Liver (tissue), 9 donors: ENCODE measurements around the gene TEC. TPM values are rescaled to one million over a fixed set of nuclear protein-coding genes. Genes with fewer than 3 reads are reported as not detected.

Source experiments
- DNase-seq: peaks from one replicate; pipeline ENCODE4 v3.0.0-alpha.2; 2017; ENCODE audit warnings: low spot score
- H3K27ac ChIP-seq, 2 donors: one replicate each; pipeline ENCODE4 v1.7.0; 2013; ENCODE audit warnings: inconsistent platforms in 2 of 2, low read length in 2 of 2, control low read depth in 1 of 2, low read depth in 1 of 2, mild to moderate bottlenecking in 1 of 2
- H3K27me3 ChIP-seq, 4 donors: one replicate each; pipeline versions ENCODE4 v1.6.1 to v1.7.0; 2013; ENCODE audit warnings: low read length in 3 of 4, inconsistent platforms in 1 of 4, mild to moderate bottlenecking in 1 of 4, moderate library complexity in 1 of 4; ENCODE audit not compliant: control insufficient read depth in 4 of 4, insufficient read depth in 4 of 4
- H3K36me3 ChIP-seq, 4 donors: one replicate each; pipeline versions ENCODE4 v1.6.1 to v1.7.0; 2013; ENCODE audit warnings: low read length in 3 of 4, mild to moderate bottlenecking in 3 of 4, low read depth in 1 of 4, moderate library complexity in 1 of 4; ENCODE audit not compliant: control insufficient read depth in 4 of 4, insufficient read depth in 3 of 4
- H3K4me1 ChIP-seq, 4 donors: one replicate each; pipeline versions ENCODE4 v1.6.1 to v1.7.0; 2013; ENCODE audit warnings: low read length in 3 of 4, mild to moderate bottlenecking in 3 of 4, moderate library complexity in 1 of 4; ENCODE audit not compliant: control insufficient read depth in 4 of 4, insufficient read depth in 4 of 4
- H3K4me3 ChIP-seq, 3 donors: one replicate each; pipeline versions ENCODE4 v1.6.1 to v1.7.0; 2013; ENCODE audit warnings: low read length in 3 of 3, control low read depth in 1 of 3, low read depth in 1 of 3, mild to moderate bottlenecking in 1 of 3
- H3K9ac ChIP-seq, 2 donors: one replicate each; pipeline ENCODE4 v1.7.0; 2013; ENCODE audit warnings: low read length in 2 of 2, mild to moderate bottlenecking in 2 of 2, moderate library complexity in 2 of 2, control low read depth in 1 of 2, low read depth in 1 of 2
- H3K9me3 ChIP-seq, 4 donors: one replicate each; pipeline versions ENCODE4 v1.6.1 to v1.7.0; 2013; ENCODE audit warnings: low read length in 3 of 4; ENCODE audit not compliant: control insufficient read depth in 4 of 4
- ATF3 ChIP-seq: IDR thresholded peaks from 2 replicates; pipeline ENCODE4 v1.6.1; 2016; ENCODE audit warnings: antibody characterized with exemption
- CTCF ChIP-seq: fragments of 150-350 bp; IDR thresholded peaks from 2 replicates; pipeline ENCODE4 v1.5.1; 2017; ENCODE audit warnings: improper control_type of control experiment, low read depth, low read length; ENCODE audit not compliant: missing input control
- FOXA1 ChIP-seq: IDR thresholded peaks from 2 replicates; pipeline ENCODE4 v1.6.1; 2016; ENCODE audit warnings: antibody characterized with exemption
- FOXA2 ChIP-seq: IDR thresholded peaks from 2 replicates; pipeline ENCODE4 v1.6.1; 2016; ENCODE audit warnings: antibody characterized with exemption
- HNF4A ChIP-seq, 2 donors: conservative IDR thresholded peaks; 2 replicates each; pipeline ENCODE4 v1.6.1; 2016; ENCODE audit warnings: antibody characterized with exemption in 2 of 2, mild to moderate bottlenecking in 2 of 2
- JUND ChIP-seq, 2 donors: IDR thresholded peaks; 2 replicates each; pipeline ENCODE4 v1.6.1; 2016; ENCODE audit warnings: antibody characterized with exemption in 2 of 2
- MAX ChIP-seq: IDR thresholded peaks from 2 replicates; pipeline ENCODE4 v1.6.1; 2016; ENCODE audit warnings: antibody characterized with exemption
- NR2F2 ChIP-seq: IDR thresholded peaks from 2 replicates; pipeline ENCODE4 v1.6.1; 2016; ENCODE audit warnings: antibody characterized with exemption
- RAD21 ChIP-seq, 2 donors: IDR thresholded peaks; 2 replicates each; pipeline ENCODE4 v1.6.1; 2016; ENCODE audit warnings: antibody characterized with exemption in 2 of 2, mild to moderate bottlenecking in 2 of 2
- RXRA ChIP-seq, 2 donors: IDR thresholded peaks; 2 replicates each; pipeline ENCODE4 v1.6.1; 2017 to 2018; ENCODE audit warnings: antibody characterized with exemption in 2 of 2, mild to moderate bottlenecking in 1 of 2
- SP1 ChIP-seq: IDR thresholded peaks from 2 replicates; pipeline ENCODE4 v1.6.1; 2018; ENCODE audit warnings: antibody characterized with exemption, mild to moderate bottlenecking
- TAF1 ChIP-seq: conservative IDR thresholded peaks from 2 replicates; pipeline ENCODE4 v1.6.1; 2016; ENCODE audit warnings: antibody characterized with exemption, mild to moderate bottlenecking
- YY1 ChIP-seq: IDR thresholded peaks from 2 replicates; pipeline ENCODE4 v1.6.1; 2016; ENCODE audit warnings: antibody characterized with exemption, mild to moderate bottlenecking
- ZBTB33 ChIP-seq: IDR thresholded peaks from 2 replicates; pipeline ENCODE4 v1.6.1; 2016; ENCODE audit warnings: antibody characterized with exemption
- WGBS: extraction: QIAGEN DNeasy Blood & Tissue Kit; methylation state at CpG from one replicate; pipeline ENCODE4 v1.1.7; 2013; 5-methylcytosine and 5-hydroxymethylcytosine counted together
- polyA plus RNA-seq, 2 donors: library from polyadenylated mRNA; stranded (reverse) in 1 of 2; unstranded in 1 of 2; fragments of 200-250 nt in 1 of 2; fragments of >200 nt in 1 of 2; fragmentation: Nextera tagmentation in 1 of 2; extraction: Ambion mirVana in 1 of 2; gene quantifications; one replicate each; pipeline versions ENCODE4 v1.2.1 to v1.2.3, GENCODE V29; 2013 to 2015
- total RNA-seq, 2 donors: library from RNA; depleted of rRNA; stranded (reverse); fragments of >200 nt; gene quantifications; one replicate each; pipeline ENCODE4 v1.2.3, GENCODE V29; 2014
- donor health status: healthy.
- donor health status: healthy.
- donor health status: healthy.
- donor health status: healthy.
- donor health status: healthy.

The TEC gene
- total and polyA plus RNA-seq, 4 donors, result 1.1 to 4.7 (median 2.0) TPM

- H3K4me3 ChIP-seq, result no peak overlapping the region
- H3K9me3 ChIP-seq, result no peaks in the 10 kb centered on the region
- no peak overlapping the region for H3K9ac ChIP-seq
- no peaks in the 10 kb centered on the region for H3K27me3 ChIP-seq
- no peaks in the 10 kb centered on the region for H3K36me3 ChIP-seq
- H3K27ac ChIP-seq, result no peak overlapping the region
- H3K4me1 ChIP-seq, result no peaks in the 10 kb centered on the region
- TF ChIP-seq JUND (IDR thresholded peaks at IDR 0.05), result no peak
- TF ChIP-seq CTCF, result no peak
- no peak for TF ChIP-seq NR2F2
- TF ChIP-seq YY1, result no peak
- TF ChIP-seq MAX, result no peak
- TF ChIP-seq RAD21 (IDR thresholded peaks at IDR 0.05), result no peak
- no peak for DNase-seq
- WGBS, result 88% methylated on average over 7 of the region's 7 CpGs
Measured at GRCh38 chr4:48175328-48175727, 94.3 kb downstream of the TEC start.

- no peak overlapping the region for H3K4me3 ChIP-seq
- H3K27me3 ChIP-seq, result no peaks in the 10 kb centered on the region
- H3K4me1 ChIP-seq, result no peaks in the 10 kb centered on the region
- peaks cover 0 to 2% (median 0%) of the 10 kb centered on the region in 4 donors for H3K36me3 ChIP-seq
- no peak for TF ChIP-seq RXRA (IDR thresholded peaks at IDR 0.05)
- TF ChIP-seq HNF4A (conservative IDR thresholded peaks at IDR 0.05), result no peak
- H3K27ac ChIP-seq, result no peak overlapping the region
- DNase-seq, result no peak
- WGBS, result 82% methylated on average over 6 of the region's 6 CpGs
- H3K9me3 ChIP-seq, result no peaks in the 10 kb centered on the region
- no peak overlapping the region for H3K9ac ChIP-seq
Measured at GRCh38 chr4:48173056-48173991, 96.3 kb downstream of the TEC start.

- no peaks in the 10 kb centered on the region for H3K27me3 ChIP-seq
- no peak overlapping the region for H3K27ac ChIP-seq
- no peak overlapping the region for H3K4me3 ChIP-seq
- H3K4me1 ChIP-seq, result no peaks in the 10 kb centered on the region
- TF ChIP-seq YY1, result no peak
- no peak for TF ChIP-seq FOXA1
- no peak for TF ChIP-seq JUND (IDR thresholded peaks at IDR 0.05)
- TF ChIP-seq ATF3, result no peak
- TF ChIP-seq HNF4A (conservative IDR thresholded peaks at IDR 0.05), result no peak
- no peak for TF ChIP-seq TAF1
- TF ChIP-seq NR2F2, result no peak
- no peak for TF ChIP-seq FOXA2
- no peak for TF ChIP-seq SP1
- TF ChIP-seq ZBTB33, result no peak
- WGBS, result 96% methylated on average over 4 of the region's 4 CpGs
- no peak for DNase-seq
- H3K9me3 ChIP-seq, result no peaks in the 10 kb centered on the region
- peaks cover 0 to 2% (median under 1%) of the 10 kb centered on the region in 4 donors for H3K36me3 ChIP-seq
- H3K9ac ChIP-seq, result no peak overlapping the region
Measured at GRCh38 chr4:48172651-48173050, 97.0 kb downstream of the TEC start.
